Endothelial cell of umbilical vein (primary cell): ENCODE measurements around the gene FBLN2. TPM values are rescaled to one million over a fixed set of nuclear protein-coding genes. Genes with fewer than 3 reads are reported as not detected.

Source experiments
- BruUV-seq: library from RNA; stranded (reverse); fragments of 400-500 nt; replicated peaks from 2 replicates; lab custom pipeline; 2021; lab: Mats Ljungman, UMichigan
- CTCF ChIA-PET: fragments of 300-600, 350-600 bp; sonication (Branson Sonifier 250); formaldehyde crosslinking; loops from one replicate; lab custom pipeline; 2021; ENCODE audit warnings: antibody characterized with exemption, inconsistent platforms; lab: Charles Lee
- POLR2A ChIA-PET: fragments of 300-600, 350-600 bp; sonication (Branson Sonifier 250); formaldehyde crosslinking; loops from one replicate; lab custom pipeline; 2021; ENCODE audit warnings: antibody characterized with exemption, inconsistent platforms; lab: Charles Lee
- DNase-seq: peaks from one replicate; pipeline ENCODE4 v3.0.0-alpha.2; 2011; ENCODE audit warnings: low read depth, low spot score
- FAIRE-seq: peaks from 2 replicates; lab custom pipeline; 2011; peaks lifted over from hg19 to GRCh38; lab: Jason Lieb, UNC
- H2AFZ ChIP-seq: 2 replicates; pipeline ENCODE4 v1.6.0; 2012; ENCODE audit warnings: low read depth, low read length, control low read depth, inconsistent platforms
- H3K27ac ChIP-seq: 2 replicates; pipeline ENCODE4 v1.5.1; 2011; ENCODE audit warnings: low read depth, mild to moderate bottlenecking, control low read depth, low read length, moderate library complexity; ENCODE audit not compliant: insufficient read depth
- H3K27me3 ChIP-seq, 2 experiments: 2 replicates each; pipeline versions ENCODE4 v1.6.0 to v1.6.1; 2011; ENCODE audit warnings: low read length in 2 of 2, mixed read lengths in 1 of 2; ENCODE audit not compliant: control insufficient read depth in 2 of 2, insufficient read depth in 2 of 2
- H3K36me3 ChIP-seq, 2 experiments: 2 replicates in 1 of 2; 3 replicates in 1 of 2; pipeline ENCODE4 v1.5.1; 2011; ENCODE audit warnings: low read length in 2 of 2, mild to moderate bottlenecking in 1 of 2, moderate library complexity in 1 of 2; ENCODE audit not compliant: control insufficient read depth in 2 of 2, insufficient read depth in 2 of 2; ENCODE audit errors: extremely low read depth in 1 of 2
- H3K4me1 ChIP-seq: 3 replicates; pipeline ENCODE4 v1.5.1; 2011; ENCODE audit warnings: mild to moderate bottlenecking, low read length; ENCODE audit not compliant: control insufficient read depth, insufficient read depth; ENCODE audit errors: extremely low read depth
- H3K4me2 ChIP-seq: 2 replicates; pipeline ENCODE4 v1.6.1; 2011; ENCODE audit warnings: low read length, control low read depth, mixed read lengths; ENCODE audit not compliant: insufficient read depth
- H3K4me3 ChIP-seq, 3 experiments: fragments of 200-600 bp in 1 of 3; sonication (generic), shearing (Covaris generic) in 1 of 3; replicated peaks in 1 of 3; 2 replicates each; pipeline ENCODE4 v1.5.1; 2011 to 2016; ENCODE audit warnings: control low read depth in 3 of 3, low read length in 3 of 3, mild to moderate bottlenecking in 2 of 3, inconsistent platforms in 1 of 3, low read depth in 1 of 3, moderate library complexity in 1 of 3; ENCODE audit not compliant: insufficient read depth in 1 of 3
- H3K79me2 ChIP-seq: 2 replicates; pipeline ENCODE4 v1.6.0; 2012; ENCODE audit warnings: low read length, inconsistent platforms; ENCODE audit not compliant: control insufficient read depth, insufficient read depth
- H3K9ac ChIP-seq: replicated peaks from 2 replicates; pipeline ENCODE3; 2011; ENCODE audit warnings: low read length, control low read depth; ENCODE audit not compliant: insufficient read depth; ENCODE audit errors: extremely low read depth
- H3K9me1 ChIP-seq: replicated peaks from 3 replicates; pipeline ENCODE4 v1.6.0; 2011; ENCODE audit warnings: mild to moderate bottlenecking, low read length; ENCODE audit not compliant: control insufficient read depth, insufficient read depth; ENCODE audit errors: extremely low read depth
- H3K9me3 ChIP-seq: replicated peaks from 2 replicates; pipeline ENCODE4 v1.5.1; 2012; ENCODE audit warnings: low read length, inconsistent platforms; ENCODE audit not compliant: control insufficient read depth, insufficient read depth
- H4K20me1 ChIP-seq: replicated peaks from 2 replicates; pipeline ENCODE3; 2011; ENCODE audit warnings: mild to moderate bottlenecking, low read length; ENCODE audit not compliant: control insufficient read depth, insufficient read depth; ENCODE audit errors: extremely low read depth
- CTCF ChIP-seq, 2 donors: IDR thresholded peaks; 1 replicate in 1 of 2; 2 replicates in 1 of 2; pipeline ENCODE4 v1.5.1; 2011; ENCODE audit warnings: low read length in 2 of 2, mild to moderate bottlenecking in 2 of 2, moderate library complexity in 2 of 2, control low read depth in 1 of 2, inconsistent platforms in 1 of 2, low read depth in 1 of 2; ENCODE audit not compliant: insufficient read depth in 1 of 2; ENCODE audit errors: extremely low read depth in 1 of 2
- EZH2 ChIP-seq: IDR thresholded peaks from 2 replicates; pipeline ENCODE4 v1.6.1; 2012; ENCODE audit warnings: borderline replicate concordance, low read depth, mild to moderate bottlenecking, moderate library complexity, low read length, inconsistent platforms; ENCODE audit not compliant: severe bottlenecking
- FOS ChIP-seq: IDR thresholded peaks from 2 replicates; pipeline ENCODE4 v1.6.1; 2011; ENCODE audit warnings: mild to moderate bottlenecking, low read length, moderate library complexity, borderline replicate concordance; ENCODE audit not compliant: insufficient read depth
- GATA2 ChIP-seq: IDR thresholded peaks from 2 replicates; pipeline ENCODE4 v1.7.0; 2011; ENCODE audit warnings: low read depth, mild to moderate bottlenecking, moderate library complexity, mixed read lengths, low read length; ENCODE audit not compliant: insufficient read length, insufficient read depth
- JUN ChIP-seq: IDR thresholded peaks from 2 replicates; pipeline ENCODE4 v1.6.1; 2011; ENCODE audit warnings: borderline replicate concordance, low read depth; ENCODE audit not compliant: insufficient read length, insufficient read depth
- MAX ChIP-seq: IDR thresholded peaks from 2 replicates; pipeline ENCODE4 v1.6.1; 2011; ENCODE audit not compliant: insufficient read depth, insufficient read length
- MYC ChIP-seq: IDR thresholded peaks from one replicate; pipeline ENCODE4 v1.6.1; 2011; ENCODE audit warnings: mild to moderate bottlenecking, low read depth, low read length
- POLR2A ChIP-seq: IDR thresholded peaks from 2 replicates; pipeline ENCODE4 v1.6.1; 2012; ENCODE audit warnings: low read depth, mild to moderate bottlenecking, control low read depth, low read length
- POLR2AphosphoS5 ChIP-seq: IDR thresholded peaks from 2 replicates; pipeline ENCODE4 v1.6.1; 2012; ENCODE audit warnings: low read depth, mild to moderate bottlenecking, control low read depth, low read length, moderate library complexity; ENCODE audit not compliant: insufficient read depth
- dilution Hi-C: fragments of 300-500 bp; cut with MboI; formaldehyde crosslinking; loops from one replicate; pipeline ENCODE4 v1.15.0; 2019; ENCODE audit warnings: low sequenced_read_pairs; ENCODE audit not compliant: extremely low pct_ligation_motif_present
- intact Hi-C: fragments of 100-400 bp; cut with micrococcal nuclease; formaldehyde crosslinking; loops from one replicate; pipeline ENCODE4 v1.10.0; 2022
- polyA plus RNA-seq, 4 experiments: library from polyadenylated mRNA; depleted of rRNA in 3 of 4; stranded (reverse) in 3 of 4; unstranded in 1 of 4; fragments of >200 nt; gene quantifications; 2 replicates each; pipeline versions ENCODE4 v1.2.1 to v1.2.3, GENCODE V29; 2011 to 2012; ENCODE audit warnings: missing spikeins in 1 of 4
- total RNA-seq: library from RNA; stranded (reverse); gene quantifications from 2 replicates; pipeline ENCODE4 v1.2.3, GENCODE V29; 2021

FBLN2 gene
- total and polyA plus RNA-seq, 2 donors (not counting 3 experiments of a cell fraction or from before 2014, with no cell fraction given): 1.4 to 1.9 TPM

- TF ChIP-seq GATA2 (no peak), MYC (no peak), POLR2AphosphoS5 (no peak)
- no peak overlapping the region for H2AFZ ChIP-seq
- no peaks in the 10 kb centered on the region for H3K4me1 ChIP-seq
- H3K4me2 ChIP-seq: no peak overlapping the region
- ChIA-PET CTCF (no interaction called here), POLR2A (no interaction called here)
- H3K27ac ChIP-seq: no peak overlapping the region
- no peaks in the 10 kb centered on the region for H3K79me2 ChIP-seq
- H3K4me3 ChIP-seq: no peak overlapping the region
- H3K9me1 ChIP-seq: no peaks in the 10 kb centered on the region
- dilution Hi-C loops: no loop called here
- DNase-seq: no peak
- H3K9ac ChIP-seq: no peak overlapping the region
- H3K9me3 ChIP-seq: no peaks in the 10 kb centered on the region
- BruUV-seq: no TSS peak
- intact Hi-C loops: no loop called here
- H4K20me1 ChIP-seq: no peaks in the 10 kb centered on the region
- H3K36me3 ChIP-seq: no peaks in the 10 kb centered on the region
- FAIRE-seq: no peak
- no peaks in the 10 kb centered on the region for H3K27me3 ChIP-seq
These were observed 32.8 kb downstream of the FBLN2 start for GRCh38 chr3:13581485-13582365.

GRCh38 chr3:13582366-13583250 is 33.7 kb downstream of the FBLN2 start:
- Histone ChIP-seq H3K27ac (no peak overlapping the region), H2AFZ (no peak overlapping the region), H3K9me1 (no peaks in the 10 kb centered on the region), H3K4me3 (no peak overlapping the region), H3K4me2 (no peak overlapping the region), H3K79me2 (no peaks in the 10 kb centered on the region), H3K9me3 (no peaks in the 10 kb centered on the region), H3K4me1 (no peaks in the 10 kb centered on the region), H4K20me1 (no peaks in the 10 kb centered on the region), H3K36me3 (no peaks in the 10 kb centered on the region), H3K9ac (no peak overlapping the region), H3K27me3 (no peaks in the 10 kb centered on the region)
- no TSS peak for BruUV-seq
- no peak for FAIRE-seq
- ChIA-PET POLR2A (no interaction called here), CTCF (no interaction called here)
- no peak for TF ChIP-seq GATA2
- TF ChIP-seq POLR2AphosphoS5: no peak
- TF ChIP-seq CTCF (IDR thresholded peaks at IDR 0.05; ENCODE audit: extremely low read depth in 1 of 2, insufficient read depth in 1 of 2, low read depth in 1 of 2, low read length in 2 of 2): no peak
- TF ChIP-seq POLR2A: no peak
- TF ChIP-seq MYC: no peak
- TF ChIP-seq EZH2: no peak
- no peak for TF ChIP-seq JUN
- no peak for TF ChIP-seq FOS
- no peak for TF ChIP-seq MAX
- DNase-seq: no peak
- intact Hi-C loops (no loop called here), dilution Hi-C loops (no loop called here)
